Measurements from ENCODE around the gene NFIA.

DNA sequence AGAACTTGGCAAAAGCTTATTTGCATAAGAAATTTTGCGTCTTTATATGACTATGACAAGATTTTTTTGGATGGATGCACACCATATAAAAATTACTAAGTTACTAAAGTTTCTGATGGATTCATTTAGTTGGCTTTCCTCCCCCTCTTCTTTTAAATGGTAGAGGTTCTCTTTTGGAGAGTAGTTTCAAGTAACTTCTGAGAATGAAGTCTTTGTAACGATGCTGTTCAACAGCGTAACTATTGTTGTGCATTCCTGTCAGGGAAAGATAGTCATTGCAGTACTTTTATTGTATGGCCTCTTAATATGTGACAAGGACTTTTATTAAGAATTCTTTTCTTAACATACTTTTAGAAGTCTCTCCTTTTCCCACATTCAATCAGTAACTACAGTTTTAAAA is 16.0 kb downstream of the NFIA start:
- TF ChIP-seq POLR2A (IDR thresholded peaks at IDR 0.05; ENCODE audit: low read depth, low read length), result no peak
- no peak for TF ChIP-seq POLR2AphosphoS5 (IDR thresholded peaks at IDR 0.05; ENCODE audit: low read depth, low read length)
- TF ChIP-seq TAF1 (IDR thresholded peaks at IDR 0.05; ENCODE audit: low read depth, low read length), result no peak

Data from GM12891 (cell line).